Natural killer cell (primary cell): ENCODE measurements around the gene HDGFL2. TPM values are rescaled to one million over a fixed set of nuclear protein-coding genes. Genes with fewer than 3 reads are reported as not detected.

Experiments used
- ATAC-seq, 3 donors: fragments of 150-1000 bp in 2 of 3; fragments of 200-7000 bp in 1 of 3; cut with Tn5 transposase; 1 replicate in 1 of 3; 2 replicates in 2 of 3; pipeline ENCODE4 v1.10.0; 2021; ENCODE audit warnings: mild to moderate bottlenecking in 2 of 3, moderate library complexity in 2 of 3
- DNase-seq, 2 donors: peaks; one replicate each; pipeline versions ENCODE4 v3.0.0 to v3.0.0-alpha.2; 2013 to 2021; ENCODE audit warnings: mixed read lengths in 1 of 2
- H3K27ac ChIP-seq: one replicate; pipeline ENCODE4 v1.5.1; 2013; ENCODE audit warnings: mild to moderate bottlenecking, low read length
- H3K27me3 ChIP-seq: one replicate; pipeline ENCODE4 v1.6.1; 2013; ENCODE audit warnings: low read length; ENCODE audit not compliant: control insufficient read depth, insufficient read depth
- H3K36me3 ChIP-seq: one replicate; pipeline ENCODE4 v1.6.1; 2013; ENCODE audit warnings: low read length; ENCODE audit not compliant: control insufficient read depth, insufficient read depth
- H3K4me1 ChIP-seq: one replicate; pipeline ENCODE4 v1.6.1; 2013; ENCODE audit warnings: low read length; ENCODE audit not compliant: control insufficient read depth, insufficient read depth
- H3K4me3 ChIP-seq: one replicate; pipeline ENCODE4 v1.5.1; 2013; ENCODE audit warnings: low read length
- H3K9me3 ChIP-seq: one replicate; pipeline ENCODE4 v1.6.1; 2013; ENCODE audit warnings: low read length; ENCODE audit not compliant: control insufficient read depth, insufficient read depth
- H3K27ac Mint-ChIP-seq, 2 donors: one replicate each; pipeline ENCODE4 v1.8.0; 2022; ENCODE audit warnings: mild to moderate bottlenecking in 2 of 2, mixed read lengths in 2 of 2, moderate library complexity in 1 of 2
- H3K27me3 Mint-ChIP-seq, 2 donors: one replicate each; pipeline ENCODE4 v1.8.0; 2022; ENCODE audit warnings: low read depth in 2 of 2, mixed read lengths in 2 of 2
- H3K36me3 Mint-ChIP-seq: one replicate; pipeline ENCODE4 v1.8.0; 2022; ENCODE audit warnings: mixed read lengths
- H3K4me1 Mint-ChIP-seq, 2 donors: one replicate each; pipeline ENCODE4 v1.8.0; 2022; ENCODE audit warnings: mixed read lengths in 2 of 2
- H3K4me3 Mint-ChIP-seq: one replicate; pipeline ENCODE4 v1.8.0; 2022; ENCODE audit warnings: mild to moderate bottlenecking, moderate library complexity, mixed read lengths
- H3K9me3 Mint-ChIP-seq, 2 donors: one replicate each; pipeline ENCODE4 v1.8.0; 2022; ENCODE audit warnings: mixed read lengths in 2 of 2
- CTCF ChIP-seq: fragments of 200-600 bp; IDR thresholded peaks from one replicate; pipeline ENCODE4 v1.8.0; 2022; ENCODE audit warnings: antibody characterized with exemption
- WGBS: methylation state at CpG from one replicate; pipeline ENCODE4 v1.1.7; 2013; ENCODE audit warnings: missing lambda C conversion rate; ENCODE audit not compliant: insufficient coverage; 5-methylcytosine and 5-hydroxymethylcytosine counted together
- intact Hi-C: fragments of 100-400 bp; cut with micrococcal nuclease; formaldehyde crosslinking; loops from one replicate; pipeline ENCODE4 v1.14.2; 2022
- total RNA-seq, 4 donors: library from RNA; stranded (reverse); fragments of 120-200 nt in 1 of 4; gene quantifications; one replicate each; pipeline versions ENCODE4 v1.2.3 to v1.2.4, GENCODE V29; 2013 to 2022

The HDGFL2 gene
- total RNA-seq, 3 donors from 2014 or later (not counting 1 experiment from before 2014, with no cell fraction given): 28.7 to 43.6 (median 29.8) TPM

- Histone ChIP-seq H3K27me3 (no peaks in the 10 kb centered on the region), H3K4me1 (no peaks in the 10 kb centered on the region), H3K36me3 (peaks cover 2% of the 10 kb centered on the region), H3K4me3 (no peak overlapping the region), H3K9me3 (no peaks in the 10 kb centered on the region), H3K27ac (no peak overlapping the region)
- intact Hi-C loops: no loop called here
- Mint-ChIP-seq H3K4me3 (no peak overlapping the region), H3K27me3 (no peaks in the 10 kb centered on the region), H3K27ac (no peak overlapping the region), H3K4me1 (peaks cover 6 to 12% of the 10 kb centered on the region in 2 donors), H3K36me3 (no peaks in the 10 kb centered on the region), H3K9me3 (no peaks in the 10 kb centered on the region)
- ATAC-seq (no peak), DNase-seq (no peak)
- WGBS: 95% methylated on average over 10 of the region's 10 CpGs
- TF ChIP-seq CTCF: no peak
Observed at GRCh38 chr19:4503825-4504170, 31.7 kb downstream of the HDGFL2 start.

- Mint-ChIP-seq H3K27ac (no peak overlapping the region), H3K9me3 (no peaks in the 10 kb centered on the region), H3K27me3 (no peaks in the 10 kb centered on the region), H3K4me3 (no peak overlapping the region), H3K36me3 (no peaks in the 10 kb centered on the region), H3K4me1 (peaks cover 6 to 12% of the 10 kb centered on the region in 2 donors)
- Histone ChIP-seq H3K27ac (no peak overlapping the region), H3K27me3 (no peaks in the 10 kb centered on the region), H3K4me3 (no peak overlapping the region), H3K36me3 (peaks cover 2% of the 10 kb centered on the region), H3K9me3 (no peaks in the 10 kb centered on the region), H3K4me1 (no peaks in the 10 kb centered on the region)
- ATAC-seq: no peak
- WGBS: 96% methylated on average over 23 of the region's 23 CpGs
- intact Hi-C loops: no loop called here
- TF ChIP-seq CTCF: no peak
- no peak for DNase-seq
Observed at GRCh38 chr19:4504297-4504701, 32.2 kb downstream of the HDGFL2 start.

GRCh38 chr19:4504891-4505569 lies 32.9 kb downstream of the HDGFL2 start:
- no peaks in the 10 kb centered on the region for H3K9me3 ChIP-seq
- H3K27ac ChIP-seq: no peak overlapping the region
- no peaks in the 10 kb centered on the region for H3K4me1 ChIP-seq
- H3K27me3 Mint-ChIP-seq: no peaks in the 10 kb centered on the region
- WGBS: 82% methylated on average over 14 of the region's 15 CpGs
- TF ChIP-seq CTCF: no peak
- H3K36me3 Mint-ChIP-seq: no peaks in the 10 kb centered on the region
- no peaks in the 10 kb centered on the region for H3K27me3 ChIP-seq
- intact Hi-C loops: no loop called here
- H3K4me3 ChIP-seq: no peak overlapping the region
- no peak overlapping the region for H3K27ac Mint-ChIP-seq
- H3K4me1 Mint-ChIP-seq: peaks cover 6 to 12% of the 10 kb centered on the region in 2 donors
- no peak for ATAC-seq
- DNase-seq: no peak
- no peaks in the 10 kb centered on the region for H3K9me3 Mint-ChIP-seq
- H3K4me3 Mint-ChIP-seq: no peak overlapping the region
- H3K36me3 ChIP-seq: peaks cover 2% of the 10 kb centered on the region
